Activated B cell treated with CpG ODN at 0.5 μM for 24 hours (primary cell): Measurements from ENCODE around the gene ISOC2. TPM values are rescaled to one million over a fixed set of nuclear protein-coding genes. Genes with fewer than 3 reads are reported as not detected.

Experiments
- ATAC-seq: fragments of 200-7000 bp; cut with Tn5 transposase; one replicate; pipeline ENCODE4 v1.10.0; 2021; ENCODE audit warnings: low read depth, mild to moderate bottlenecking, moderate library complexity
- CTCF ChIA-PET: fragments of 350-600 bp; sonication (Branson Sonifier 250); formaldehyde crosslinking; loops from one replicate; lab custom pipeline; 2021; ENCODE audit warnings: antibody characterized with exemption; lab: Charles Lee
- POLR2A ChIA-PET: fragments of 350-600 bp; sonication (Branson Sonifier 250); formaldehyde crosslinking; loops from one replicate; lab custom pipeline; 2021; ENCODE audit warnings: antibody characterized with exemption; lab: Charles Lee
- DNase-seq: peaks from one replicate; pipeline ENCODE4 v3.0.0; 2022
- H3K27ac Mint-ChIP-seq: one replicate; pipeline ENCODE4 v1.8.0; 2020; ENCODE audit warnings: mixed read lengths
- H3K27me3 Mint-ChIP-seq: one replicate; pipeline ENCODE4 v1.8.0; 2021; ENCODE audit warnings: mixed read lengths
- H3K36me3 Mint-ChIP-seq: one replicate; pipeline ENCODE4 v1.8.0; 2021; ENCODE audit warnings: low read depth, mixed read lengths
- H3K4me1 Mint-ChIP-seq: one replicate; pipeline ENCODE4 v1.8.0; 2021; ENCODE audit warnings: mixed read lengths
- H3K4me3 Mint-ChIP-seq: one replicate; pipeline ENCODE4 v1.8.0; 2020; ENCODE audit warnings: mild to moderate bottlenecking, mixed read lengths
- H3K9me3 Mint-ChIP-seq: one replicate; pipeline ENCODE4 v1.8.0; 2020; ENCODE audit warnings: mixed read lengths
- intact Hi-C: fragments of 100-400 bp; cut with micrococcal nuclease; formaldehyde crosslinking; loops from one replicate; pipeline ENCODE4 v1.15.1; 2024
- total RNA-seq: library from RNA; stranded (reverse); gene quantifications from 2 replicates; pipeline ENCODE4 v1.2.3, GENCODE V29; 2022
- TF ChIP-seq, protein P1 (sequence below): fragments of 200-600 bp; IDR thresholded peaks from one replicate; pipeline ENCODE4 v1.8.0; 2022; ENCODE audit warnings: antibody characterized with exemption, mild to moderate bottlenecking

The ISOC2 gene
- total RNA-seq, 1 donor from 2014 or later = 29.0 TPM

DNA sequence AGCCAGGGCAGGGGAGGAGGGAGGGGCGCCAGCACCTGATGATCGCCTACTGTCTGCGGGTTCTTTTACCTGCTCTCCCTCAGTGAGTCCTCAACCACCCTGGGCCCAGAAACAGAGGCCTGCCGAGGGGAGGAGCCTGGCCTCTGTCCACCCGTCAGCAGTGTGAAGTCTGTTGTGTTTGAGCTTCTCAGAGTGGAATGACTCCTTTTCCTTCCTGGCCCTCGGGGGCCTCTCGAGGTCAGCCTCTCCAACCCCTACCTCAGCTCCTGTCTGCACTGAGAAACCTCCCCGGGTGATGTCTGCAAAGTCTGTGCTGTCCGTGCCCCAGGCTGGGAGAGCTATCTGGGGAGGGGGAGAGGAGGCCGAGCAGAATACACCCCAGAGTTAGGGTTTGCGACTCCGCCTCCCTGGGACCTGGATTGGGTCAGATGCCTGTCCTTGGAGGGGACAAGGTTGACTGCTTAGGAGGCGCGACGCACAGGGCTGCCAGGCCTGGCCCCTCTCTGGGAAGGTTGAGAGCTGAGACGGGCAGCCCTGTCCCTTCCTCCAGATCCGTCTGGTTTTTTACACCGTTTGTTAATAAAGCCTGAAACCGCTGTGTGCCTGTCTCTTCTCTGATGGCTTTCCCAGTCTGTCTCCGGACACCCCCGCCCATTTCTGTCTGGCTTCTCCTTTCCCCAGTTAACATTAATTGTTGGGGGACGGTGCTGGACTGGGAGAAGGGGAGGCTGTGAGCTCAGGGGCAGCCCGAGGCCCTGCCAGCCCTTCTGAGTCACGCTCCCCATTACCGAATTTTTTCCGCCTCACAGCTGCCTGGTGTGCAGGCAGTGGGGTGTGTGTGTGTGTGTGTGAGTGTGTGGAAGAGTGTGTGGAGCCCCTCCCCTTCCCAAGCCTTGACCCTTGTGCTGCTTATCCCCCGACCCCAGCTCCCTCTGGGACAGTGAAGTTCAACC, 25.8 kb upstream of the ISOC2 start:
- intact Hi-C loops = no loop called here
- no peaks in the 10 kb centered on the region for H3K9me3 Mint-ChIP-seq
- H3K27ac Mint-ChIP-seq = peak overlapping the region; percentile 24
- DNase-seq (no peak), ATAC-seq (no peak)
- H3K27me3 Mint-ChIP-seq = peaks cover 7% of the 10 kb centered on the region
- H3K4me1 Mint-ChIP-seq = peaks cover 14% of the 10 kb centered on the region
- CTCF ChIA-PET = interaction anchor here (4.3 kb wide), 1 partner anchor 17 kb away, joined by 20 read pairs; no protein-coding TSS in a partner anchor
- peak overlapping the region; percentile 1 for H3K4me3 Mint-ChIP-seq
- TF ChIP-seq, protein P1, sequence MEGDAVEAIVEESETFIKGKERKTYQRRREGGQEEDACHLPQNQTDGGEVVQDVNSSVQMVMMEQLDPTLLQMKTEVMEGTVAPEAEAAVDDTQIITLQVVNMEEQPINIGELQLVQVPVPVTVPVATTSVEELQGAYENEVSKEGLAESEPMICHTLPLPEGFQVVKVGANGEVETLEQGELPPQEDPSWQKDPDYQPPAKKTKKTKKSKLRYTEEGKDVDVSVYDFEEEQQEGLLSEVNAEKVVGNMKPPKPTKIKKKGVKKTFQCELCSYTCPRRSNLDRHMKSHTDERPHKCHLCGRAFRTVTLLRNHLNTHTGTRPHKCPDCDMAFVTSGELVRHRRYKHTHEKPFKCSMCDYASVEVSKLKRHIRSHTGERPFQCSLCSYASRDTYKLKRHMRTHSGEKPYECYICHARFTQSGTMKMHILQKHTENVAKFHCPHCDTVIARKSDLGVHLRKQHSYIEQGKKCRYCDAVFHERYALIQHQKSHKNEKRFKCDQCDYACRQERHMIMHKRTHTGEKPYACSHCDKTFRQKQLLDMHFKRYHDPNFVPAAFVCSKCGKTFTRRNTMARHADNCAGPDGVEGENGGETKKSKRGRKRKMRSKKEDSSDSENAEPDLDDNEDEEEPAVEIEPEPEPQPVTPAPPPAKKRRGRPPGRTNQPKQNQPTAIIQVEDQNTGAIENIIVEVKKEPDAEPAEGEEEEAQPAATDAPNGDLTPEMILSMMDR = no peak
- no peaks in the 10 kb centered on the region for H3K36me3 Mint-ChIP-seq
- POLR2A ChIA-PET = interaction anchor here (0.5 to 4.1 kb wide), 4 partner anchors 10 to 365 kb away, joined by 3 to 42 read pairs (median 6); partner anchors contain the start of gene ZNF628

DNA sequence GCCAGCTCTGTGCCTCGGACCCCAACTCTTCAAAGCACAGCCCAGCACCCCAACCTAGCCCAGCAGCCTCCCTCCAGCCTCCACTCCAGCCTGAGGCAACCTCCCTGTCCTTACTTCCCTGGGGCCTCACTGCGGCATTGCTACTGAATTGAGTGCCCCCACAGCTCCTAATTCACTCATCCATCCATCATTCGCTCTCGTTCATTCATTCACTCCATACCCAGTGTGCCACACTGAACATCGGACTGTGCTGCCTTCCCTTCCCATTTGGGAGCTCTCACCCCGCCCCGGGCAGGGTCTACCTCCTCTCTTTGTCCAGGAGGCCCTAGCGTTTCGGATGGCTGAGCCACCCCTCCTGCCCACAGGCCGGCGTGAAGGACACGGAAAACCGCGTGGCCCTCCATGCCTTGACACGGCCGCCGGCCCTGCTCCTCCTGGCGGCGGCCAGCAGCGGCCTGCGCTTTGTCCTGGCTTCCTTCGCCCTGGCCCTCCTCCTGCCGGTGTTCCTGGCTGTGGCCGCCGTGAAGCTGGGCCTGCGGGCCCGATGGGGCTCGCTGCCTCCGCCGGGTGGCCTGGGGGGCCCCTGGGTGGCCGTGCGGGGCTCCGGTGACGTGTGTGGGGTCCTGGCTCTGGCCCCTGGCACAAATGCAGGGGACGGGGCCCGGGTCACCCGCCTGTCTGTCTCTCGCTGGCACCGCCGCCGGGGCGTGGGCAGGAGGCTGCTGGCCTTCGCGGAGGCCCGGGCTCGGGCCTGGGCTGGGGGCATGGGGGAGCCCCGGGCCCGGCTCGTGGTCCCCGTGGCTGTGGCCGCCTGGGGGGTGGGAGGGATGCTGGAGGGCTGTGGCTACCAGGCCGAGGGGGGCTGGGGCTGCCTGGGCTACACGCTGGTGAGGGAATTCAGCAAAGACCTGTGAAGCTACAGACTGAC, 24.9 kb upstream of the ISOC2 start:
- CTCF ChIA-PET = interaction anchor here (4.3 kb wide), 1 partner anchor 18 kb away, joined by 20 read pairs; no protein-coding TSS in a partner anchor
- peak overlapping the region; percentile 82 for H3K4me3 Mint-ChIP-seq
- ATAC-seq (no peak), DNase-seq (no peak)
- intact Hi-C loops = no loop called here
- TF ChIP-seq, protein P1 = no peak
- H3K9me3 Mint-ChIP-seq = no peaks in the 10 kb centered on the region
- POLR2A ChIA-PET = interaction anchor here (0.6 to 4.1 kb wide), 4 partner anchors 10 to 88 kb away, joined by 3 to 42 read pairs (median 5); partner anchors contain the start of gene ZNF628
- H3K36me3 Mint-ChIP-seq = peaks cover 3% of the 10 kb centered on the region
- no peaks in the 10 kb centered on the region for H3K27me3 Mint-ChIP-seq
- H3K27ac Mint-ChIP-seq = peak overlapping the region; percentile 43
- peaks cover 14% of the 10 kb centered on the region for H3K4me1 Mint-ChIP-seq

- H3K27ac Mint-ChIP-seq = peak overlapping the region; percentile 25
- peaks cover 7% of the 10 kb centered on the region for H3K36me3 Mint-ChIP-seq
- no peaks in the 10 kb centered on the region for H3K27me3 Mint-ChIP-seq
- CTCF ChIA-PET = interaction anchor here (4.3 kb wide), 1 partner anchor 18 kb away, joined by 20 read pairs; no protein-coding TSS in a partner anchor
- no peak for DNase-seq
- peak overlapping the region; percentile 82 for H3K4me3 Mint-ChIP-seq
- TF ChIP-seq, protein P1 = no peak
- H3K4me1 Mint-ChIP-seq = peaks cover 14% of the 10 kb centered on the region
- peak; percentile 8 for ATAC-seq
- intact Hi-C loops = loop anchor here (1.0 to 2.0 kb wide), 2 partner anchors 9 to 17 kb away; partner anchors contain the start of gene ZNF628
- POLR2A ChIA-PET = interaction anchor here (0.9 to 4.1 kb wide), 7 partner anchors 9 to 232 kb away, joined by 3 to 42 read pairs (median 3); partner anchors contain the start of genes ISOC2, UBE2S, ZNF628 and ZNF865
- no peaks in the 10 kb centered on the region for H3K9me3 Mint-ChIP-seq
Observed at GRCh38 chr19:55485439-55486011, 24.1 kb upstream of the ISOC2 start.

GRCh38 chr19:55484593-55485438, 23.4 kb upstream of the ISOC2 start, which contains the start of gene NAT14:
Gene NAT14 (plus strand): TSS chr19:55485188. CDS start chr19:55485709, 521 bp downstream.
- peaks cover 16% of the 10 kb centered on the region for H3K4me1 Mint-ChIP-seq
- H3K4me3 Mint-ChIP-seq = peak within 1 kb of the TSS; percentile 82
- TF ChIP-seq, protein P1 = no peak
- H3K27ac Mint-ChIP-seq = peak within 1 kb of the TSS; percentile 75
- intact Hi-C loops = loop anchor here (1.0 to 2.0 kb wide), 2 partner anchors 9 to 18 kb away; partner anchors contain the start of gene ZNF628
- ATAC-seq (peak; percentile 70), DNase-seq (peak; percentile 77)
- no peaks in the 10 kb centered on the region for H3K27me3 Mint-ChIP-seq
- H3K36me3 Mint-ChIP-seq = peaks cover 9% of the 10 kb centered on the region
- CTCF ChIA-PET = interaction anchor here (0.8 to 4.3 kb wide), 2 partner anchors 19 to 343 kb away, joined by 3 to 20 read pairs; no protein-coding TSS in a partner anchor
- no peaks in the 10 kb centered on the region for H3K9me3 Mint-ChIP-seq
- POLR2A ChIA-PET = interaction anchor here (0.5 to 4.1 kb wide), 8 partner anchors 8 to 231 kb away, joined by 3 to 42 read pairs (median 3); partner anchors contain the start of genes ISOC2, UBE2S, ZNF628 and ZNF784
